Muscle layer of colon (tissue), 2 donors: ENCODE results near the gene AGFG2.

Experiments
- H3K27ac ChIP-seq: one replicate; pipeline ENCODE4 v1.7.0; 2013; ENCODE audit warnings: low read depth, mild to moderate bottlenecking, low read length, moderate library complexity
- H3K27me3 ChIP-seq, 2 donors: one replicate each; pipeline ENCODE4 v1.7.0; 2013; ENCODE audit warnings: low read length in 2 of 2, mild to moderate bottlenecking in 2 of 2; ENCODE audit not compliant: insufficient read depth in 2 of 2, control insufficient read depth in 1 of 2
- H3K36me3 ChIP-seq: one replicate; pipeline ENCODE4 v1.7.0; 2013; ENCODE audit warnings: mild to moderate bottlenecking, low read length; ENCODE audit not compliant: insufficient read depth
- H3K4me1 ChIP-seq: one replicate; pipeline ENCODE4 v1.7.0; 2013; ENCODE audit warnings: mild to moderate bottlenecking, low read length; ENCODE audit not compliant: insufficient read depth
- H3K4me3 ChIP-seq, 2 donors: one replicate each; pipeline ENCODE4 v1.7.0; 2013; ENCODE audit warnings: low read length in 2 of 2, low read depth in 1 of 2, mild to moderate bottlenecking in 1 of 2, moderate library complexity in 1 of 2
- H3K9ac ChIP-seq: one replicate; pipeline ENCODE4 v1.7.0; 2013; ENCODE audit warnings: low read length
- H3K9me3 ChIP-seq: one replicate; pipeline ENCODE4 v1.7.0; 2013; ENCODE audit warnings: mild to moderate bottlenecking, low read length
- donor health status: abdominal sarcoma.
- donor health status: Adenocarcinoma of cecum.

AGFG2 gene

GRCh38 chr7:100600730-100601038 lies 61.7 kb downstream of the AGFG2 start:
- Histone ChIP-seq H3K9ac (no peak overlapping the region), H3K9me3 (no peaks in the 10 kb centered on the region), H3K27ac (no peak overlapping the region), H3K4me3 (no peak overlapping the region), H3K27me3 (no peaks in the 10 kb centered on the region), H3K36me3 (no peaks in the 10 kb centered on the region), H3K4me1 (peaks cover 10% of the 10 kb centered on the region)

- Histone ChIP-seq H3K27me3 (no peaks in the 10 kb centered on the region), H3K9me3 (no peaks in the 10 kb centered on the region), H3K4me1 (peaks cover 10% of the 10 kb centered on the region), H3K27ac (peak overlapping the region; percentile 80), H3K9ac (no peak overlapping the region), H3K36me3 (no peaks in the 10 kb centered on the region), H3K4me3 (peak overlapping the region; percentile 7 to 55)
Measured at GRCh38 chr7:100602889-100603725, 64.1 kb downstream of the AGFG2 start.

GRCh38 chr7:100603726-100604027 lies 64.7 kb downstream of the AGFG2 start:
- Histone ChIP-seq H3K9me3 (no peaks in the 10 kb centered on the region), H3K36me3 (no peaks in the 10 kb centered on the region), H3K9ac (no peak overlapping the region), H3K27me3 (no peaks in the 10 kb centered on the region), H3K27ac (peak overlapping the region; percentile 80), H3K4me1 (peaks cover 10% of the 10 kb centered on the region), H3K4me3 (peak overlapping the region; percentile 26 to 55)

- Histone ChIP-seq H3K27ac (peak overlapping the region; percentile 80), H3K9me3 (no peaks in the 10 kb centered on the region), H3K9ac (no peak overlapping the region), H3K4me1 (peaks cover 10% of the 10 kb centered on the region), H3K27me3 (no peaks in the 10 kb centered on the region), H3K36me3 (no peaks in the 10 kb centered on the region), H3K4me3 (peak overlapping the region; percentile 52 to 64)
Measured at GRCh38 chr7:100604028-100604975, 65.3 kb downstream of the AGFG2 start.

- H3K27ac ChIP-seq = peak overlapping the region; percentile 60
- H3K4me1 ChIP-seq = peaks cover 10% of the 10 kb centered on the region
- no peaks in the 10 kb centered on the region for H3K9me3 ChIP-seq
- no peaks in the 10 kb centered on the region for H3K27me3 ChIP-seq
- H3K9ac ChIP-seq = no peak overlapping the region
- no peaks in the 10 kb centered on the region for H3K36me3 ChIP-seq
- peak overlapping the region; percentile 52 to 64 for H3K4me3 ChIP-seq
Measured at GRCh38 chr7:100604976-100605911, 66.2 kb downstream of the AGFG2 start.

- no peak overlapping the region for H3K9ac ChIP-seq
- H3K27me3 ChIP-seq = no peaks in the 10 kb centered on the region
- peaks cover 10% of the 10 kb centered on the region for H3K4me1 ChIP-seq
- no peak overlapping the region for H3K4me3 ChIP-seq
- no peak overlapping the region for H3K27ac ChIP-seq
- H3K9me3 ChIP-seq = no peaks in the 10 kb centered on the region
- H3K36me3 ChIP-seq = no peaks in the 10 kb centered on the region
Measured at GRCh38 chr7:100606313-100606712, 67.3 kb downstream of the AGFG2 start.

GRCh38 chr7:100607111-100607510 lies 68.1 kb downstream of the AGFG2 start:
- Histone ChIP-seq H3K27ac (no peak overlapping the region), H3K27me3 (no peaks in the 10 kb centered on the region), H3K36me3 (no peaks in the 10 kb centered on the region), H3K9me3 (no peaks in the 10 kb centered on the region), H3K4me3 (no peak overlapping the region), H3K4me1 (peaks cover 10% of the 10 kb centered on the region), H3K9ac (no peak overlapping the region)

- Histone ChIP-seq H3K36me3 (no peaks in the 10 kb centered on the region), H3K4me3 (no peak overlapping the region), H3K27ac (no peak overlapping the region)
Measured at GRCh38 chr7:100609958-100610357, 71.0 kb downstream of the AGFG2 start.

GRCh38 chr7:100611983-100612729 lies 73.2 kb downstream of the AGFG2 start, which contains the start of gene MOSPD3:
TSS of gene MOSPD3 (plus strand) at chr7:100612540. CDS start at chr7:100612792, 252 bp downstream.
- H3K9me3 ChIP-seq = no peaks in the 10 kb centered on the region

More at GRCh38 chr7:100609958-100610357, 71.0 kb downstream of the AGFG2 start:
- H3K9ac ChIP-seq = no peak overlapping the region
- no peaks in the 10 kb centered on the region for H3K9me3 ChIP-seq
- peaks cover 14% of the 10 kb centered on the region for H3K4me1 ChIP-seq
- H3K27me3 ChIP-seq = no peaks in the 10 kb centered on the region

GRCh38 chr7:100612730-100613390 lies 73.9 kb downstream of the AGFG2 start:
- H3K4me1 ChIP-seq = peaks cover 10% of the 10 kb centered on the region
- peaks cover 5% of the 10 kb centered on the region for H3K36me3 ChIP-seq
- H3K27me3 ChIP-seq = no peaks in the 10 kb centered on the region
- peak overlapping the region; percentile 73 to 77 for H3K4me3 ChIP-seq
- peak overlapping the region; percentile 74 for H3K9ac ChIP-seq
- no peaks in the 10 kb centered on the region for H3K9me3 ChIP-seq
- H3K27ac ChIP-seq = peak overlapping the region; percentile 99

More at GRCh38 chr7:100611983-100612729, 73.2 kb downstream of the AGFG2 start, which contains the start of gene MOSPD3:
- peak within 1 kb of the TSS; percentile 74 to 77 for H3K4me3 ChIP-seq
- peaks cover 10% of the 10 kb centered on the region for H3K4me1 ChIP-seq
- peak within 1 kb of the TSS; percentile 99 for H3K27ac ChIP-seq
- no peaks in the 10 kb centered on the region for H3K27me3 ChIP-seq
- H3K36me3 ChIP-seq = peaks cover 5% of the 10 kb centered on the region
- H3K9ac ChIP-seq = peak within 1 kb of the TSS; percentile 74
